DOHH2 (cell line): Measurements from ENCODE around the gene ALG2.
A peak's percentile ranks its signal among the peaks of the same experiment; 100 is the strongest.

ENCODE experiments used
- H3F3A ChIP-seq: fragments of 200-600 bp; sonication (generic), shearing (Covaris generic); 2 replicates; pipeline ENCODE4 v1.6.0; 2016; ENCODE audit warnings: antibody characterized with exemption, mild to moderate bottlenecking; ENCODE audit not compliant: control insufficient read depth, insufficient read depth
- H3K27ac ChIP-seq: fragments of 200-600 bp; sonication (generic); 2 replicates; pipeline ENCODE4 v1.5.1; 2014; ENCODE audit warnings: low read depth, mild to moderate bottlenecking, low read length, moderate library complexity
- H3K27me3 ChIP-seq: fragments of 200-600 bp; sonication (generic); 2 replicates; pipeline ENCODE4 v1.6.1; 2014; ENCODE audit warnings: mild to moderate bottlenecking, low read length, mixed read lengths; ENCODE audit not compliant: control insufficient read depth
- H3K36me3 ChIP-seq: fragments of 200-600 bp; sonication (generic); 2 replicates; pipeline ENCODE4 v1.6.1; 2014; ENCODE audit warnings: mild to moderate bottlenecking, low read length, moderate library complexity, mixed read lengths; ENCODE audit not compliant: control insufficient read depth
- H3K4me1 ChIP-seq: fragments of 200-600 bp; sonication (generic); 2 replicates; pipeline ENCODE4 v1.6.1; 2014; ENCODE audit warnings: mild to moderate bottlenecking, low read length, mixed read lengths; ENCODE audit not compliant: control insufficient read depth
- H3K4me2 ChIP-seq: fragments of 200-600 bp; sonication (generic); 2 replicates; pipeline ENCODE4 v1.6.0; 2014; ENCODE audit warnings: mild to moderate bottlenecking, low read length, moderate library complexity
- H3K4me3 ChIP-seq: fragments of 200-600 bp; sonication (generic); 2 replicates; pipeline ENCODE4 v1.5.1; 2014; ENCODE audit warnings: mild to moderate bottlenecking, low read length, mixed read lengths
- H3K79me2 ChIP-seq: fragments of 200-600 bp; sonication (generic); 2 replicates; pipeline ENCODE4 v1.6.1; 2014; ENCODE audit warnings: mild to moderate bottlenecking, low read length, mixed read lengths; ENCODE audit not compliant: control insufficient read depth
- H3K9me2 ChIP-seq: fragments of 200-600 bp; sonication (generic); replicated peaks from 2 replicates; pipeline ENCODE4 v1.6.1; 2014; ENCODE audit warnings: mild to moderate bottlenecking, low read length, mixed read lengths; ENCODE audit not compliant: control insufficient read depth
- H3K9me3 ChIP-seq: fragments of 200-600 bp; sonication (generic); 2 replicates; pipeline ENCODE4 v1.6.1; 2014; ENCODE audit warnings: antibody characterized with exemption, low read length, mixed read lengths; ENCODE audit not compliant: control insufficient read depth, insufficient read depth
- H4K20me1 ChIP-seq: fragments of 200-600 bp; sonication (generic); 2 replicates; pipeline ENCODE4 v1.6.0; 2014; ENCODE audit warnings: low read depth, mild to moderate bottlenecking, antibody characterized with exemption, low read length, moderate library complexity; ENCODE audit not compliant: control insufficient read depth, insufficient read depth
- EZH2phosphoT487 ChIP-seq: fragments of 200-600 bp; sonication (generic); IDR thresholded peaks from 2 replicates; pipeline ENCODE4 v1.6.1; 2017; ENCODE audit warnings: borderline replicate concordance, mild to moderate bottlenecking, antibody characterized with exemption, low read length, moderate library complexity, mixed read lengths
- TF ChIP-seq, protein P1 (sequence below): fragments of 200-600 bp; sonication (generic); IDR thresholded peaks from one replicate; pipeline ENCODE4 v1.5.1; 2014; ENCODE audit warnings: antibody characterized with exemption, mild to moderate bottlenecking, low read depth, low read length; ENCODE audit not compliant: poor library complexity, severe bottlenecking

Gene ALG2

DNA sequence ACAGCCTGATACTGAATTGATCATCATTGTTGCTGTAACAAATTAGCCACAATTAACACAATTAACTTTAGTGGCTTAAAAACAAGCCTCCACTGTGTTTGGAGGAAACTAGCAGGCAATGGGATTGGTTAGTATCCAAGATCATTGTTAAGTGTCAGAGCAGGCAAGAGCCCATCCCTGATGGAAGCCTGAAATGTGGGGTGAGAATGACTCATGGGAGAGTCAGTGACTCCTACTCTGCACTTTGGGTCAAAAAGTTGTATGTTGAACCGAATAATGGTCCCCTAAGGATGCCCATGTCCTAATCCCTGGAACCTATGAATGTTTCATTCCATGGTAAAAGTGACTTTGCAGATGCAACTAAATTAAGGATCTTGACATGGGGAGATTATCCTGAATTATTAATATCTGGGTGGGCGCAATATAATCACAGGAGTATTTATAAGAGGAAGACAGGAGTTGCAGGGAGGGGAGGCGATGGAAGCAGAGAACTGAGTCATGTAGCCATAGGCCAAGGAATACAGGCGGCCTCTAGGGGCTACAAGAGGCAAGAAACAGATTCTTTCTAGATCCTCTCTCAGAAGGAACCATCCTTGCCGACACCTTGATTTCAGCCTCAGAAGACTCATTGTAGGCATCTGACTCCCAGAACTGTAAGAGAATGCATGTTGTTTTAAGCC is 28.8 kb downstream of the ALG2 start:
- H3K4me1 ChIP-seq = no peaks in the 10 kb centered on the region; the same call in 1 of the 2 replicates
- no peaks in the 10 kb centered on the region for H3K36me3 ChIP-seq
- H3K9me2 ChIP-seq = no peaks in the 10 kb centered on the region
- no peak overlapping the region for H3K4me3 ChIP-seq
- H3K27ac ChIP-seq = no peak overlapping the region
- no peaks in the 10 kb centered on the region for H3F3A ChIP-seq
- no peaks in the 10 kb centered on the region for H3K79me2 ChIP-seq
- H4K20me1 ChIP-seq = no peaks in the 10 kb centered on the region
- peaks cover 21% of the 10 kb centered on the region for H3K27me3 ChIP-seq
- H3K9me3 ChIP-seq = no peaks in the 10 kb centered on the region
- TF ChIP-seq, protein P1, sequence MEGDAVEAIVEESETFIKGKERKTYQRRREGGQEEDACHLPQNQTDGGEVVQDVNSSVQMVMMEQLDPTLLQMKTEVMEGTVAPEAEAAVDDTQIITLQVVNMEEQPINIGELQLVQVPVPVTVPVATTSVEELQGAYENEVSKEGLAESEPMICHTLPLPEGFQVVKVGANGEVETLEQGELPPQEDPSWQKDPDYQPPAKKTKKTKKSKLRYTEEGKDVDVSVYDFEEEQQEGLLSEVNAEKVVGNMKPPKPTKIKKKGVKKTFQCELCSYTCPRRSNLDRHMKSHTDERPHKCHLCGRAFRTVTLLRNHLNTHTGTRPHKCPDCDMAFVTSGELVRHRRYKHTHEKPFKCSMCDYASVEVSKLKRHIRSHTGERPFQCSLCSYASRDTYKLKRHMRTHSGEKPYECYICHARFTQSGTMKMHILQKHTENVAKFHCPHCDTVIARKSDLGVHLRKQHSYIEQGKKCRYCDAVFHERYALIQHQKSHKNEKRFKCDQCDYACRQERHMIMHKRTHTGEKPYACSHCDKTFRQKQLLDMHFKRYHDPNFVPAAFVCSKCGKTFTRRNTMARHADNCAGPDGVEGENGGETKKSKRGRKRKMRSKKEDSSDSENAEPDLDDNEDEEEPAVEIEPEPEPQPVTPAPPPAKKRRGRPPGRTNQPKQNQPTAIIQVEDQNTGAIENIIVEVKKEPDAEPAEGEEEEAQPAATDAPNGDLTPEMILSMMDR = peak; percentile 37
- no peak for TF ChIP-seq EZH2phosphoT487
- no peak overlapping the region for H3K4me2 ChIP-seq

DNA sequence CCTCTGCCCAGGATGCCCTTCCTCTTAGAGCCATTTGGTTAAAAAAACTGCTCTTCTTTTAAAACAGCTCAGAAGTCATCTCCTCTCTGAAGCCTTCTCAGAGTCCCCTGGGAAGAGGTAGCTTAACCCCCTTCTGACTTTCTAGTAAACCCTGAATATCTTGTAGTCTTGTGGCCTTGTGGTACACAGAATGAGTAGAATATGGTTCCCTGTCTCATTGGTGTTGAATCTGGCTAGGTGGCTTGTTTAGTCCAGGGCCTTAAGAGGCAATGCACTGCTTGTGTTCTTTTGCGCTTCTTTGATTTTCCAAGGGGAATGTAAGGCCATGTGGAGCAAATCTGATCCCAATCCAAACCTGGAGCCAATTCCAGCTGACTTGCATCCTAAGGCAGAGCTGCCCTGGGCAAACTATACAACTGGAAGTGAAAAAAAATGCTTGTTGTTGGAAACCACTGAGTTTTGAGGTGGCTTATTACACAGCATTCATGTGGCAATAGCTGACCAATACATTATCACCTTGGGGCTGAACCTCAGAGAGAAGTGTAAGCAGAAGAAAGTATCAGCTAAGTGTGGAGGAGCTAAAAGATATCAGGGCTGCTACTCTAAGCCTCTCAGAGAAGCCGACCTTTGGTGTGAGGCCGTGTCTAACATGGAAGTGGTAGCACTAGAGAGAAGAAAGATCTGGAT is 31.0 kb downstream of the ALG2 start:
- Histone ChIP-seq H3K4me3 (no peak overlapping the region), H3F3A (no peaks in the 10 kb centered on the region), H3K4me1 (peaks cover 17% of the 10 kb centered on the region), H3K9me3 (no peaks in the 10 kb centered on the region), H3K79me2 (no peaks in the 10 kb centered on the region), H3K27me3 (peaks cover 15% of the 10 kb centered on the region), H4K20me1 (no peaks in the 10 kb centered on the region), H3K4me2 (no peak overlapping the region), H3K9me2 (no peaks in the 10 kb centered on the region), H3K36me3 (no peaks in the 10 kb centered on the region), H3K27ac (no peak overlapping the region)
- TF ChIP-seq EZH2phosphoT487 = no peak
- TF ChIP-seq, protein P1 = no peak

DNA sequence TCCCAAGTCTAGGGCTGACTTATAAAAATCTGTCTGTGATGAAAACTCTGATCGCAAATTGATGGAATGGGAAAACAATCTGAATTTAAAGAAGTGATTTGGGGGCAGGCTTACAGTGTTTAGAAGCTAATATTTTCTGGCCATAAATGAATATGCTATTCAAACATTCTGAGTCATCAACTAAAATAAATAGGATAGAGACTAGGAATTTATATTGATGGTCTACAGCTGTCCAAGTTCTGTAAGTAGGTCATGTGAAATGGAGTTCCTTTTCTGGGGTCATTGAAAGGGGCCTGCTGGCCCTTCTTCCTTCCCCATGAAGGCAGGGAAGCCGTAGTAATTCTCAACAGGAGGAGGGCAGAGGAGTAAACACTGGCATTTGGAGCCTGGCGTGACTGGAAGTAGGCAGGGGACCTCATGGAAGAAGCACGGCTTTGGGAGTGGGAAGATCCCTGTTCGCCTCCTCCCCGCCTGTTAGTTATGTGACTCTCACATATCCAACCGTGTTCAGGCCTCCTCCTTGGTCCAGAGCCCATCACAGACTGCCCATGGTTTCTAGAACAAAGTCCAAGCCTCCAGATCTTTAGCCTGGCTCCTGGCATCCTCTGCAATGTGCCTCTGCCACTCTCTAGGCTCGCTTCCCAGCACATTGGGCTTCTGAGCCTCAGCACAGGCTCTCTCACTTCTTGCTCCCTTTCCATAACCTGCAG is 31.7 kb downstream of the ALG2 start:
- H3K4me1 ChIP-seq = peaks cover 17% of the 10 kb centered on the region
- no peak overlapping the region for H3K4me3 ChIP-seq
- H3K9me2 ChIP-seq = no peaks in the 10 kb centered on the region
- H3K36me3 ChIP-seq = no peaks in the 10 kb centered on the region
- H3K9me3 ChIP-seq = no peaks in the 10 kb centered on the region
- no peaks in the 10 kb centered on the region for H3F3A ChIP-seq
- H3K27me3 ChIP-seq = peaks cover 15% of the 10 kb centered on the region
- H3K79me2 ChIP-seq = no peaks in the 10 kb centered on the region
- no peaks in the 10 kb centered on the region for H4K20me1 ChIP-seq
- H3K27ac ChIP-seq = no peak overlapping the region
- H3K4me2 ChIP-seq = no peak overlapping the region
- TF ChIP-seq, protein P1 = no peak
- TF ChIP-seq EZH2phosphoT487 = no peak
